ENCODE measurements around the gene ARHGEF7. TPM values are rescaled to one million over a fixed set of nuclear protein-coding genes. Genes with fewer than 3 reads are reported as not detected.

Gene ARHGEF7
- total and polyA plus RNA-seq, 8 donors = 52.8 to 86.0 (median 72.2) TPM

DNA sequence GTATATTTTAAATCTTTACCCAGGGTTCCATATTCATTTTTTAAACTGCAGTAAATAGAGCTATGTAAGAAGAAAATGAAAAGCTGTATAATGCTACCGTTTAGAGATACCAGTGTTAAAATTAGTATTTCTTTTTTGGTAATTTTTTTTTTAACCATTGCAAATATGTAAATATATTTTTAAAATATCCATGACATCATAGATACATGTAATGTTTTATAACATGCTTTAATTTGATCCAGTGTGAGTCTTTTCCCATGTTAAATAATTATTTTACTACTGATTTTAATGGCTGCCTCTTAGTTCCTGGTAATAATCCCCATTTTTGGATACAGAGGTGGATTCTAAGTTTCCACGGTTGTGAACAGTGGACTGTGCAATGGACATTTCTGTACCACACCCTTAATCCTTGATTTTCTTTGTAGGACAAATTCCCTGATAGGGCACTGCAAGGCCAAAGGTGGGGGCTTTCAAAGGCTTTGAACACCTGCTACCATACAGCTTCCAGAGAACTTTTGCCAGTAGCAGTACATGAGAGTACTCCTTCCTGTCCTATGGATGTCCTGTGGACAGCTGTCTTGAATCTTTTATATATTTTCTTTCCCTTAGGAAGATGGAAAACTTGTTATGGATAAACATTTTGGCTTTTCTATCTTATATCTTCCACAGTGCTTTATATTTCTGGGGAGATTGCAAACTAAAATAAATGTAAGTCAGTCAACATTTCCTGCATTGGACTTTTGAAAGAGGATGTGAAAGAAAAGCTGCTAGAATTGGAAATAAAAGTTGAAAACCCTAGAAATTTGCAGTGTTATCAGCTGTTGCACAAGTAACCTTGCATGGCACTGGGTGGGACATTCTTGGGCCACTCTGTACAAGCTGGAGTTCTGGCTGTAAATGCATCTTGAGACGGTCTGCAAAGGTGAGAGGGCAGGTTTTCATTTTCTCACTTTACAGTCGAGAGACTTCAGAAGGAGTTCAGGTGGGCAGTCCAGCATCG is 46.8 kb downstream of the ARHGEF7 start:
- H3K4me1 ChIP-seq = peaks cover 0 to 32% of the 10 kb centered on the region in 2 donors
- TF ChIP-seq, protein P1, sequence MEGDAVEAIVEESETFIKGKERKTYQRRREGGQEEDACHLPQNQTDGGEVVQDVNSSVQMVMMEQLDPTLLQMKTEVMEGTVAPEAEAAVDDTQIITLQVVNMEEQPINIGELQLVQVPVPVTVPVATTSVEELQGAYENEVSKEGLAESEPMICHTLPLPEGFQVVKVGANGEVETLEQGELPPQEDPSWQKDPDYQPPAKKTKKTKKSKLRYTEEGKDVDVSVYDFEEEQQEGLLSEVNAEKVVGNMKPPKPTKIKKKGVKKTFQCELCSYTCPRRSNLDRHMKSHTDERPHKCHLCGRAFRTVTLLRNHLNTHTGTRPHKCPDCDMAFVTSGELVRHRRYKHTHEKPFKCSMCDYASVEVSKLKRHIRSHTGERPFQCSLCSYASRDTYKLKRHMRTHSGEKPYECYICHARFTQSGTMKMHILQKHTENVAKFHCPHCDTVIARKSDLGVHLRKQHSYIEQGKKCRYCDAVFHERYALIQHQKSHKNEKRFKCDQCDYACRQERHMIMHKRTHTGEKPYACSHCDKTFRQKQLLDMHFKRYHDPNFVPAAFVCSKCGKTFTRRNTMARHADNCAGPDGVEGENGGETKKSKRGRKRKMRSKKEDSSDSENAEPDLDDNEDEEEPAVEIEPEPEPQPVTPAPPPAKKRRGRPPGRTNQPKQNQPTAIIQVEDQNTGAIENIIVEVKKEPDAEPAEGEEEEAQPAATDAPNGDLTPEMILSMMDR (IDR thresholded peaks at IDR 0.05) = no peak
- ATAC-seq = no peak
- DNase-seq = no peak
- H3K27ac ChIP-seq = no peak overlapping the region
- intact Hi-C loops (cut with DNase I) = no loop called here
- H3K4me3 ChIP-seq = no peak overlapping the region
- H3K36me3 ChIP-seq = peaks cover 0 to 7% of the 10 kb centered on the region in 2 donors
- no peaks in the 10 kb centered on the region for H3K9me3 ChIP-seq
- no peaks in the 10 kb centered on the region for H3K27me3 ChIP-seq

DNA sequence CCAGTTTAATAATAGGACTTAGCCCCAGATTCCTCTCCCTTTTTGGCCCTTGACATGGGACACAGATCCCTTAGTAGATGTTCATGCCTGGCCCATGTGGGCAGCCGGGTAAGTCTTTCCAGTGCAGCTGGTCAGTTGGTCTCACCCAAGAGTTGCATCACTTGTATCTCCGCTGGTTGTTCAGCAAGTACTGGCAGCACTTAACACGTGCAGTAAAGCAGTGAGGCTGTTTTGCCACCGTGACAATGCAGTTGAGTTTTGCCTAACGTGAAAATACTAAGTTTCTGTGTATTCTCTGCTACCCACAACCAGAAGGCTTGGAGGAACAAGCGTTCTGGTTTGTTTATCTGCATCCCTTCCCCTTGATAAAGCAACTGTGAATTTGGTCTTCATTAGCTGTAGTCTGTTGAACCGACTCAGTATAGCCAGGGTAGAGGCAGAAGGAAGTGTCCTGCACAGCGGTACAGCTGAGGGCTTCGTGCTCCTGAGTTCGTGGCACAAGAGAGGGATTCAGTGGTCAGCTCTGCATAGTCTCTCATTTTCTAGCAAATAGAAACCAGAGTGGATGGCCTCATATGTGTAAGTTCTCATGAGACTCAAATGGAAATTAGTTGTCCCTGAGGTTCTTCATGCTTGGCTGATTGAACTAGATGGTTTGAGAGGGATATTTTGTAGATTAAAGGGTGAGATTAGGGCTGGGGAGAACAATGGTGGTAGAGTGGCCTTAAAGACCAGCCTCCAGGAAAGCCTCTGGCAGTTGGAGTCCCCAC is 50.3 kb downstream of the ARHGEF7 start:
- no peak overlapping the region for H3K27ac ChIP-seq
- intact Hi-C loops (cut with DNase I) = no loop called here
- TF ChIP-seq, protein P1 (IDR thresholded peaks at IDR 0.05) = no peak
- H3K9me3 ChIP-seq = no peaks in the 10 kb centered on the region
- peaks cover 0 to 28% of the 10 kb centered on the region in 2 donors for H3K4me1 ChIP-seq
- no peak overlapping the region for H3K4me3 ChIP-seq
- no peaks in the 10 kb centered on the region for H3K27me3 ChIP-seq
- DNase-seq = no peak
- ATAC-seq = no peak
- H3K36me3 ChIP-seq = peaks cover 0 to 12% of the 10 kb centered on the region in 2 donors

DNA sequence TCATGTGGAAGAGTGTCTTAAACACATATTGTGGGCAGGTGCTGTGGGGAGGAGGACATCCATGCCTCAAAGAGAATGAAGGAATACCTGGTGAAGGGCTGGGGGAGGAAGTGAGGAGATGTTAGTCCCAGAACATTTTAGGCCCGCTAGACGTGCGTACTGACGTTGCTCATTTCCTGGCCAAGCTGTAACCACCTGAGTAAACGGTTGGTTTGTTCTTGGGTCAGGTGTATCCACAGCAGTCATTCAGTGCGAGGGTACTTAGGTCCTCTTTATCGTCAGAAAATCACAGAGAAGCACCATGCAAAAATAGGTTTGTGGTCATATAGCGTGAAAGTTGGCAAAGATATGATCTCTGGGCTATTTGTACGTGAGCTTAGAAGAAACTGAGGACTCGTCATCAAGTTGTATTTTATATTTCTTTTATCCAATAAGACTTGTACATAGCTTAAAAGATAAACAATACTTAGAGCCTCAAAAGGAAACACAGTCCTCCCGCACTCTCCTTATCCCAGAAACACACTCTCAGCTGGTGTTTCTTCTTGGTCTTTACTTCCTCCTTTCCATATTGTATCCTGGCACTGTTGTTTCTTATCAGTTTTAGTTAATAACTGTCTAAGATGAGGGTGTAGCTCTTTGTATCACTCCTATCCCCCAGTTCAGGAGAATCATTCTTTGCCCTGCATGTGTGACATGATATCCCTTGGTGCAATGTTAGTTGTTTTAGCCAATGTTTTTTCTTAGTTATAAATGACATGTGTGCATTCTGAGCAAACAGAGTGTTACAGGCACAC is 52.0 kb downstream of the ARHGEF7 start:
- Histone ChIP-seq H3K4me3 (no peak overlapping the region), H3K9me3 (no peaks in the 10 kb centered on the region), H3K27ac (no peak overlapping the region), H3K27me3 (no peaks in the 10 kb centered on the region), H3K36me3 (peaks cover 0 to 12% of the 10 kb centered on the region in 2 donors), H3K4me1 (peaks cover 0 to 23% of the 10 kb centered on the region in 2 donors)
- intact Hi-C loops (cut with DNase I) = no loop called here
- no peak for DNase-seq
- TF ChIP-seq, protein P1 (IDR thresholded peaks at IDR 0.05) = no peak
- ATAC-seq = peak; percentile 16

DNA sequence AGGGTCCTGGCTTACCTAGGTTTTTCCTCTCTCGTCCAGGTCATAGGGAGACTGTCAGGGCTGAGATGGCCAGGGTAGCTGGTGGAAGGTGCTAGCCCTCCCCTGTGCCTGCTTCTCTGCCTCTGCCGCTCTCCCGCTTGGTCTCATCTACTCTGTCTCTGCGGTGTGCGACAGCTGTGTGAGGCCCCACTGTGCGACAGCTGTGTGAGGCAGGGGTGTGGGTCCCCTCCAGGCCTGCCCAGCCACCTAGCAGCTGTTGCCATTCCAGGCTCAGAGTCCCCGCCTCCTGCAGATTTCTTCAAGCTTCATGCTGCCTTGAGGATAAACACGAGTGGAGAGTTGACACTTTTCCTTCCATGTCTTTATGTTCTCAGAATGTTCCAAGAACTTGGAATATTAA is 53.0 kb downstream of the ARHGEF7 start:
- DNase-seq = no peak

More for the DNA sequence above, 53.0 kb downstream of the ARHGEF7 start:
- Histone ChIP-seq H3K27me3 (no peaks in the 10 kb centered on the region), H3K27ac (no peak overlapping the region), H3K4me1 (peaks cover 0 to 14% of the 10 kb centered on the region in 2 donors), H3K4me3 (no peak overlapping the region), H3K36me3 (peaks cover 0 to 13% of the 10 kb centered on the region in 2 donors), H3K9me3 (no peaks in the 10 kb centered on the region)
- intact Hi-C loops (cut with DNase I) = no loop called here
- no peak for ATAC-seq
- TF ChIP-seq, protein P1 (IDR thresholded peaks at IDR 0.05) = no peak
